ENCODE measurements around the gene PCP4L1. TPM values are rescaled to one million over a fixed set of nuclear protein-coding genes. Genes with fewer than 3 reads are reported as not detected.

PCP4L1 gene
- total RNA-seq, 1 experiment from 2014 or later, result 0.83 TPM

- no peak overlapping the region for H3K14ac ChIP-seq (ENCODE audit: insufficient read depth, low read length)
- H3T11ph ChIP-seq (ENCODE audit: low read length), result no peak overlapping the region
- H3K56ac ChIP-seq (ENCODE audit: insufficient read length, low read depth, low read length), result no peak overlapping the region
- H3K9me3 ChIP-seq (ENCODE audit: control insufficient read depth, low read depth, low read length), result no peaks in the 10 kb centered on the region
- no peak overlapping the region for H2AK5ac ChIP-seq (ENCODE audit: insufficient read length, low read length)
- no peak overlapping the region for H3K4me3 Mint-ChIP-seq
- H2BK12ac ChIP-seq (ENCODE audit: insufficient read length, low read depth, low read length), result no peak overlapping the region
- no peak overlapping the region for H3K4me2 ChIP-seq (ENCODE audit: insufficient read depth, insufficient read length, low read length)
- no peak overlapping the region for H2BK5ac ChIP-seq (ENCODE audit: insufficient read length, low read length)
- H3K36me3 Mint-ChIP-seq (ENCODE audit: insufficient read depth in 1 of 3, low read depth in 3 of 3), result peaks cover 12 to 69% (median 66%) of the 10 kb centered on the region in 3 experiments; a peak in 6 of 7 replicates
- H4K91ac ChIP-seq (ENCODE audit: insufficient read length, low read depth, low read length), result no peak overlapping the region
- no peak overlapping the region for H2BK15ac ChIP-seq (ENCODE audit: low read depth, low read length)
- H3K79me2 ChIP-seq (ENCODE audit: insufficient read depth, low read length), result no peaks in the 10 kb centered on the region
- no peak overlapping the region for H4K8ac ChIP-seq (replicated peaks; ENCODE audit: insufficient read length, low read depth, low read length)
- no peaks in the 10 kb centered on the region for H4K20me1 ChIP-seq (ENCODE audit: control insufficient read depth, insufficient read depth, insufficient read length)
- H3K23ac ChIP-seq (ENCODE audit: insufficient read length, low read depth, low read length), result no peak overlapping the region
- H3K27ac Mint-ChIP-seq, result no peak overlapping the region; a peak in 1 of 7 replicates
- TF ChIP-seq CTCF (conservative IDR thresholded peaks at IDR 0.05), result no peak
- H3K4ac ChIP-seq (ENCODE audit: low read depth, low read length), result no peak overlapping the region
- no peak for DNase-seq
- no peak overlapping the region for H3K9ac ChIP-seq (ENCODE audit: extremely low read depth, insufficient read length, low read length)
- H3K18ac ChIP-seq (ENCODE audit: insufficient read length, low read depth, low read length), result no peak overlapping the region
- H3K9me3 Mint-ChIP-seq, result no peaks in the 10 kb centered on the region
- H3K4me1 Mint-ChIP-seq, result no peaks in the 10 kb centered on the region
- no peak overlapping the region for H2BK20ac ChIP-seq (ENCODE audit: low read depth, low read length, poor library complexity, severe bottlenecking)
- no CpG with 5 or more reads among the region's 4 CpGs for WGBS (ENCODE audit: extremely low coverage, insufficient read length, low lambda C conversion rate)
- no peaks in the 10 kb centered on the region for H3K27me3 Mint-ChIP-seq (ENCODE audit: low read depth)
- no peak overlapping the region for H2BK120ac ChIP-seq (ENCODE audit: low read depth, low read length, poor library complexity, severe bottlenecking)
- no peaks in the 10 kb centered on the region for H3K27me3 ChIP-seq (ENCODE audit: insufficient read depth, low read length)
- H3K23me2 ChIP-seq (ENCODE audit: insufficient read length, low read depth, low read length, poor library complexity, severe bottlenecking), result no peaks in the 10 kb centered on the region
- H4K5ac ChIP-seq (ENCODE audit: insufficient read length, low read depth, low read length), result no peak overlapping the region
- H3K27ac ChIP-seq (ENCODE audit: insufficient read length, low read depth, low read length), result no peak overlapping the region
- H3K79me1 ChIP-seq (ENCODE audit: insufficient read depth, low read depth, low read length, poor library complexity, severe bottlenecking), result no peaks in the 10 kb centered on the region
- H2AFZ ChIP-seq (ENCODE audit: low read length), result no peak overlapping the region
- H3K4me1 ChIP-seq (ENCODE audit: insufficient read depth, low read length), result no peaks in the 10 kb centered on the region
Observed at GRCh38 chr1:161330346-161330745, 71.8 kb downstream of the PCP4L1 start.
